Cardiac fibroblast (primary cell): Measurements from ENCODE around the gene B3GAT1.

ENCODE experiments used
- DNase-seq, 2 donors: peaks; one replicate each; pipeline versions ENCODE4 v3.0.0 to v3.0.0-alpha.2; 2010; ENCODE audit warnings: low read depth in 2 of 2
- H3K4me3 ChIP-seq, 2 donors: replicated peaks in 1 of 2; 1 replicate in 1 of 2; 2 replicates in 1 of 2; pipeline ENCODE4 v1.5.1; 2011; ENCODE audit warnings: low read depth in 2 of 2, low read length in 2 of 2, mild to moderate bottlenecking in 2 of 2, moderate library complexity in 1 of 2
- TF ChIP-seq, protein P1 (sequence below): IDR thresholded peaks from one replicate; pipeline ENCODE4 v1.5.1; 2011; ENCODE audit warnings: low read depth, mild to moderate bottlenecking, low read length, inconsistent platforms

B3GAT1 gene

DNA sequence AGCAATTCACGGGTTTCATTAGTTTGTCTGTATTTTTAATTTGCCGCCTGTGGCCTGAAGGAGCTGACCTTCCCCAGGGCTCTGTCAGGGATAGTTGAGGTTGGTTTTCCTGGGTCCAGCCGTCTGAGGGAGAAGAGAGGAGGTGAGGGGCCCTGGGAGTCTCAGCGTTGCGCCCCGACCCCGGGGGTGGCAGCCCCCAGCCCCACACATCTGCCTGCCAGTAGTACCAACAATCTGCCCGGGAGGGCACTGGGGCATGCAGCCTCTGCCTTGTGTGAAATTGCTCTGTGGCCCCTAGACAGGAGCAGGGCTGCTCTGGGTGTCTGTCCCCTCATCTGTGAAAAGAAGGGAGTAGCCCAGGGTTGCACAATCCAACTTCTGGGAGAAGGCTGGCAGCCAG is 6.6 kb downstream of the B3GAT1 start:
- no peak for DNase-seq
- TF ChIP-seq, protein P1, sequence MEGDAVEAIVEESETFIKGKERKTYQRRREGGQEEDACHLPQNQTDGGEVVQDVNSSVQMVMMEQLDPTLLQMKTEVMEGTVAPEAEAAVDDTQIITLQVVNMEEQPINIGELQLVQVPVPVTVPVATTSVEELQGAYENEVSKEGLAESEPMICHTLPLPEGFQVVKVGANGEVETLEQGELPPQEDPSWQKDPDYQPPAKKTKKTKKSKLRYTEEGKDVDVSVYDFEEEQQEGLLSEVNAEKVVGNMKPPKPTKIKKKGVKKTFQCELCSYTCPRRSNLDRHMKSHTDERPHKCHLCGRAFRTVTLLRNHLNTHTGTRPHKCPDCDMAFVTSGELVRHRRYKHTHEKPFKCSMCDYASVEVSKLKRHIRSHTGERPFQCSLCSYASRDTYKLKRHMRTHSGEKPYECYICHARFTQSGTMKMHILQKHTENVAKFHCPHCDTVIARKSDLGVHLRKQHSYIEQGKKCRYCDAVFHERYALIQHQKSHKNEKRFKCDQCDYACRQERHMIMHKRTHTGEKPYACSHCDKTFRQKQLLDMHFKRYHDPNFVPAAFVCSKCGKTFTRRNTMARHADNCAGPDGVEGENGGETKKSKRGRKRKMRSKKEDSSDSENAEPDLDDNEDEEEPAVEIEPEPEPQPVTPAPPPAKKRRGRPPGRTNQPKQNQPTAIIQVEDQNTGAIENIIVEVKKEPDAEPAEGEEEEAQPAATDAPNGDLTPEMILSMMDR: no peak
- no peak overlapping the region for H3K4me3 ChIP-seq

- DNase-seq: no peak
- no peak overlapping the region for H3K4me3 ChIP-seq
- TF ChIP-seq, protein P1: no peak
These were observed 7.3 kb downstream of the B3GAT1 start for GRCh38 chr11:134404575-134405341.

DNA sequence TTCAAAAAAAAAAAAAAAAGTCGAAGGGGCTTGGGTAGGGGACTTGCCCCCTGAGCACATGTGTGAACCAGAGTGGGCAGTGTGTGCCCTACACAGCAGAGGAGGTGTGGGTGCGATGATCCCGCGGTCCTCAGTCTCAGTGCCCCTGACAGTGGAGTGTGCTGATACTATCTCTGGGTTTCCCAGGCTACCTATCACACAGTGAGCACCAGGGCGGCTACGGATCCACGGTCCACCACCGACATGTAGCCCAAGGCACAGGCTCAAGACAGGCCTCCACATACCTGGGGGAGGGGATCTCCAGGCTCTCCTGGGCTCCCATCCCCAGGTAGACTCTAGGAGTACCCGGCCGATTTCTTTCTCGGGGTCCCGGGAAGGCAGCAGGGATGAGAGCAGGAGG is 9.1 kb downstream of the B3GAT1 start:
- TF ChIP-seq, protein P1: no peak
- H3K4me3 ChIP-seq: no peak overlapping the region
- no peak for DNase-seq

DNA sequence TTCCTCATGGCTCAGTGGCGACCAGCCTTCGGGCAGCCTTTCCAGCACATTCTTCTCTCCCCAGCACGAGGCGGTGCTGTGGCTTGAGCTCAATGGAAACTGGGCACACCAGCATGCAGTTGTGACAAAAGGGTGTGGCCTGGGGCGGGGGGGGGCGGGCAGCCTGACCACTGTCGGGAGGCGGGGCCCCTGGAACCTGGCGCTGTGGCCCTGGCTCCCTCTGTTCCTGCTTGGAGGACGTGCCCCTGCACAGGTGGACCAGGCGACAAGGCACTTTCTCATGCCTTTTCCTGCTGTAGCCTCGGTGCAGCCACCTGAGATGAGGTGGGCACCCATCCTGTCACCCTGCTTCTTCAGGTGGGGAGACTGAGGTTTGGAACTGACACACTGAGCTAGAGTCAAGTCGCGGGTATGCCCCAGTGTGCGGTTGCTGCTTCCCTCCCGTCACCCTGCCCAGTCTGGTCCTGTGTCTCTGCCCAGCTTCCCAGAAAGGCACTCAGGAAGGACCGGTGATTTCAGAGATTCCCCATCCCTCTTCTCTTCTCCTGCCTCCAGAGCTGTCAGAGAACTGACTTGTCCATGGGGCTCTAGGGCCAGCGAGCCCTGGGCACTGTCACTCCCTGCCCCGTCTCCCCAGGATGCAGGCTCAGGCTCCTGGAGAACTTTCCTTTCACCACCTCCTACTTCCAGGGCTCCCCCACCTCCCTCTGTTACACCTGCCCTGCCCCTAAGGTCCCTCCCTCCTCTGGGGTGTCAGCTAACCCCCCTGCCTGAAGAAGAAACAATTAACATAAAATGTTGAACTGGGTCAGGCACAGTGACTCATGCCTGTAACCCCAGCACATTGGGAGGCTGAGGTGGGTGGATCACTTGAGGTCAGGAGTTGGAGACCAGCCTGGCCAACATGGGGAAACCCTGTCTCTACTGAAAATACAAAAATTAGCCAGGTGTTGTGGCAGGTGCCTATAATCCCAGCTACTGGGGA is 9.9 kb downstream of the B3GAT1 start:
- H3K4me3 ChIP-seq: no peak overlapping the region
- TF ChIP-seq, protein P1: no peak
- DNase-seq: no peak

GRCh38 chr11:134399996-134400395 is 12.0 kb downstream of the B3GAT1 start:
- TF ChIP-seq, protein P1: no peak
- DNase-seq: no peak

GRCh38 chr11:134399293-134399654 is 12.8 kb downstream of the B3GAT1 start:
- no peak for DNase-seq
- TF ChIP-seq, protein P1: no peak
- H3K4me3 ChIP-seq: no peak overlapping the region

More at GRCh38 chr11:134399996-134400395, 12.0 kb downstream of the B3GAT1 start:
- H3K4me3 ChIP-seq: no peak overlapping the region
